ENCODE measurements around the gene ASB1. TPM values are rescaled to one million over a fixed set of nuclear protein-coding genes. Genes with fewer than 3 reads are reported as not detected.

The ASB1 gene
- total and polyA plus RNA-seq, 2 of the 13 experiments (the other 11 are each of a cell fraction or from before 2014, with no cell fraction given), result 48.6 to 49.2 TPM

DNA sequence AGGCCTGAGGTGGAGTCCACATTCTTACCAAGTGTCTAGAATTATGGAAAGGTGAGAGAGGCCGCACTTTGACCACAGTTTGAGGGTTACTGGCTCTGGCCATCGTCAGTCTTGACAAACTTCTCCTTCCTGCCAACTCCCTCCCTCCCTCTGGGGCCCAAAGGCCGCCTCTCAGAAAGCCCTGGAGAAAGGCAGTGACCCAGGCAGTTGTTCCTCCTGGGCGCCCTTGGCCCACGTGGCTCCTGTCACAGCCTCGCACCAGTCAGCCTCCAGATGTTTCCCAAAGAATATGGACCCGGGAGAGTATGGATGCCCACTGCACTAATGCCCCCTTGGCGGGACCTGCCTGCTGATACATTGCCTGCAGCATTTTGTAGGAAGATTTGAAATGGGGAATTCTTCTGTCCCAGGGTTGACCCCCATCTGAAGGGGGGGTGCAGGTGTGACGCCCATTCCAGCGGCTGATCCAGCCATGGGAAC lies 61.7 kb downstream of the ASB1 start:
- Histone ChIP-seq H3K36me3 (replicated peaks in 1 of 2; ENCODE audit: control insufficient read depth in 1 of 2, insufficient read depth in 2 of 2, low read length in 2 of 2) (no peaks in the 10 kb centered on the region), H3K27me3 (ENCODE audit: control insufficient read depth in 1 of 2, insufficient read depth in 2 of 2, low read length in 2 of 2) (no peaks in the 10 kb centered on the region), H4K20me1 (ENCODE audit: insufficient read depth, low read length) (no peaks in the 10 kb centered on the region), H3K4me1 (ENCODE audit: insufficient read depth, low read length) (no peaks in the 10 kb centered on the region), H3K4me2 (ENCODE audit: low read depth, low read length) (no peak overlapping the region), H3K27ac (ENCODE audit: extremely low read length, insufficient read depth, low read length) (no peak overlapping the region), H3K9me3 (ENCODE audit: low read length) (no peaks in the 10 kb centered on the region), H3K9ac (ENCODE audit: insufficient read depth, low read depth, low read length) (no peak overlapping the region), H2AFZ (ENCODE audit: low read length) (no peak overlapping the region), H3K4me3 (replicated peaks in 1 of 3; ENCODE audit: insufficient read depth in 1 of 3, low read depth in 2 of 3, low read length in 3 of 3) (no peak overlapping the region), H3K79me2 (ENCODE audit: insufficient read depth, low read length) (no peaks in the 10 kb centered on the region)
- ChIA-PET CTCF (ENCODE audit: low intra/inter-chr PET ratio, low total read pairs) (no interaction called here), POLR2A (no interaction called here)
- FAIRE-seq, result no peak
- in situ Hi-C loops (cut with HindIII; ENCODE audit: extremely low pct_ligation_motif_present, low pct_unique_long_range_greater_than_20kb) (no loop called here), intact Hi-C loops (cut with micrococcal nuclease; ENCODE audit: unreplicated experiment) (no loop called here)
- TF ChIP-seq ZNF296 (CRISPR knock-in tag; conservative IDR thresholded peaks at IDR 0.05) (no peak), ZNF83 (CRISPR knock-in tag; IDR thresholded peaks at IDR 0.05; ENCODE audit: borderline replicate concordance) (no peak), PRMT3 (CRISPR knock-in tag; IDR thresholded peaks at IDR 0.05; ENCODE audit: borderline replicate concordance, low read depth) (no peak), HMG20B (CRISPR knock-in tag; conservative IDR thresholded peaks at IDR 0.05) (no peak), ZSCAN31 (CRISPR knock-in tag; IDR thresholded peaks at IDR 0.05; ENCODE audit: low read depth) (no peak), PAF1 (CRISPR knock-in tag; IDR thresholded peaks at IDR 0.05) (no peak), ZNF550 (CRISPR knock-in tag; IDR thresholded peaks at IDR 0.05; ENCODE audit: borderline replicate concordance) (no peak), KDM5A (IDR thresholded peaks at IDR 0.05; ENCODE audit: borderline replicate concordance, low read length) (no peak), SMAD3 (CRISPR knock-in tag; IDR thresholded peaks at IDR 0.05) (no peak), CSRNP2 (CRISPR knock-in tag; conservative IDR thresholded peaks at IDR 0.05; ENCODE audit: low read depth) (no peak), AGO2 (optimal IDR thresholded peaks at IDR 0.05; ENCODE audit: low read depth, low read length) (no peak), FOXK2 (IDR thresholded peaks at IDR 0.05) (no peak), ZFYVE20 (CRISPR knock-in tag; IDR thresholded peaks at IDR 0.05; ENCODE audit: borderline replicate concordance, low read depth) (no peak), NRL (CRISPR knock-in tag; IDR thresholded peaks at IDR 0.05; ENCODE audit: borderline replicate concordance) (no peak), GLMP (CRISPR knock-in tag; IDR thresholded peaks at IDR 0.05; ENCODE audit: borderline replicate concordance) (no peak), AGO1 (IDR thresholded peaks at IDR 0.05; ENCODE audit: low read depth, low read length, poor library complexity, severe bottlenecking) (no peak), BRD4 (CRISPR knock-in tag; IDR thresholded peaks at IDR 0.05) (no peak), EHMT2 (IDR thresholded peaks at IDR 0.05; ENCODE audit: borderline replicate concordance, low read depth, low read length) (no peak)
- BruUV-seq (replicated peaks), result no TSS peak
- ATAC-seq, result no peak; the same call in 2 of the 3 replicates
- WGBS (ENCODE audit: low lambda C conversion rate), result 67% methylated on average over 10 of the region's 10 CpGs
- DNase-seq (ENCODE audit: low spot score), result no peak

Data from HepG2 (cell line).